ENCODE results near the gene CHRNA7.
"Not testable (repeated sequence)": the region's sequence is repeated elsewhere in the genome, so short reads cannot be mapped to it uniquely, and the experiment has no call there.

The CHRNA7 gene

DNA sequence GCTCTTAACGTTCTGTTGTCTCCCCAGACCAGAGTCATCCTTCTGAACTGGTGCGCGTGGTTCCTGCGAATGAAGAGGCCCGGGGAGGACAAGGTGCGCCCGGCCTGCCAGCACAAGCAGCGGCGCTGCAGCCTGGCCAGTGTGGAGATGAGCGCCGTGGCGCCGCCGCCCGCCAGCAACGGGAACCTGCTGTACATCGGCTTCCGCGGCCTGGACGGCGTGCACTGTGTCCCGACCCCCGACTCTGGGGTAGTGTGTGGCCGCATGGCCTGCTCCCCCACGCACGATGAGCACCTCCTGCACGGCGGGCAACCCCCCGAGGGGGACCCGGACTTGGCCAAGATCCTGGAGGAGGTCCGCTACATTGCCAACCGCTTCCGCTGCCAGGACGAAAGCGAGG lies 137.6 kb downstream of the CHRNA7 start:
- DNase-seq (ENCODE audit: low read depth in 2 of 2), result not testable (repeated sequence)

DNA sequence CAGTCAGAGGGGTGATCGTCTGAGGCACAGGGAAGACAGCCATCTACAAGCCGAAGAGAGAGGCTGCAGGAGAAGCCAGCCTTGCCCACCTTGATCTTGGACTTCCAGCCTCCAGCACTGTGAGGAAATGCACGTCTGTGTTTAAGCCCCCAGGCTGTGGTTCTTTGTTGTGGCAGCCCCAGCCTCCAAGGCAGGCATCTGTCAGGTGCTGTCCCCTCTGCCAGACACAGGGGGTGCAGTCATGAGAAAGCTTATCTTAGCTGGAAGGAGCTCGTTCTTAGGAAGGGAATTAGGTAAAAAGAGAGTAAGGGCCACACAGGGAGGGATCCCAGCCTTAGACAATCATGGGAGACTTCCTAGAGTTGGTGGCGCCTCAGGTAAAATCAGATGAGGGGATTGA lies 150.3 kb downstream of the CHRNA7 start:
- DNase-seq (ENCODE audit: low read depth in 2 of 2), result not testable (repeated sequence)

DNA sequence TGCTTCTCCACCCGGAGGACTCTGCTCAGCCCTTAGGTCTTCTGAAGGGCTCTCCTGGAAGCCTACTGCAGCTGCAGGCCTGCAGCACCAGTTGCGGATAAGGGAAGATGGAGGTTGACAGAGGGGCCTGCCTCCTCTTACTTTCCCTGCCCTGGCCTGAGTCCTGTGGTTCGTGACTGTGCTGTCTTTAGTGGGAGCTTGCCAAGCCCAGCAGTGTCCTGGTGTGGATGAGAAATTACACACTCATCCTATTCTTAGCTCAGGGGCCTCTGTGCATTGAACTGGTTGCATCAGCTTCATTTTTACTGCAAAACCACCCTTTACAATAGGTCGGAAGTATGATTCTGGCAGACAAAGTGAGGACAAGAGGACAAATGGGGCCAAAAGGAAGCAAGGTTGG lies 163.5 kb downstream of the CHRNA7 start:
- not testable (repeated sequence) for DNase-seq (ENCODE audit: low read depth in 2 of 2)

DNA sequence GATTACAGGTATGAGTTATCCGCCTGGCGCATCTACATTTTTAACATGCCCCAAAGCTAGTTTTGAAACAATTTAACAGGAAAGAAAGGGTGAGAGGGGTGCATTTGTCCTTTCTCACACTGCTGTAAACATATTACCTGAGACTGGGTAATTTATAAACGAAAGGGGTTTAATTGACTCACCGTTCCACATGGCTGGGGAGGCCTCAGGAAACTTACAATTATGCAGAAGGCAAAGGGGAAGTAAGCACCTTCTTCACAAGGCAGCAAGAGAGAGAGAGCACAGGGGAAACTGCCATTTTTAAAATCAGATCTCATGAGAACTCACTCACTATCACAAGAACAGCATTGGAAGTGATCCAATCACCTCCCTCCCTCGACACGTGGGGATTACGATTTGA lies 165.9 kb downstream of the CHRNA7 start:
- not testable (repeated sequence) for DNase-seq (ENCODE audit: low read depth in 2 of 2)

DNA sequence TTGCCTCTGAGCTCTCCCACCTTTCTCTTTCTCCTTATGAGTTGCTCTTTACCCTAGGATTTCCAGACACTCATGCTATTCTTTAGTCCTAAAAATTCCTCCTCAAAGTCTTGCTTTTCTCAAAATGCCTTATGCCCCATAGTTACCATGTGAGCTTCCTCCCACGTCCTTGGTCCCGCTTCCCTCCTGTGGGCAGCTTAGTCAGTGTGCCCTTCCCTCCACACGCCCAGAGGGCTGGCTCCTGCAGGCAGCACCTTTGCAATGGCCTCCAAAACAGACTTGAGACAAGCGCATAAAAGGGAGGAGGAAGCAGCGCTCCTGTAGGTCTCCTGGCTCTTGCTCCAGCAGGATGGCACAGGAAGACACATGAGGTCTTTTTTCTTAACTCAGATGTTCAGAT lies 168.6 kb downstream of the CHRNA7 start:
- DNase-seq (ENCODE audit: low read depth in 2 of 2), result not testable (repeated sequence)

DNA sequence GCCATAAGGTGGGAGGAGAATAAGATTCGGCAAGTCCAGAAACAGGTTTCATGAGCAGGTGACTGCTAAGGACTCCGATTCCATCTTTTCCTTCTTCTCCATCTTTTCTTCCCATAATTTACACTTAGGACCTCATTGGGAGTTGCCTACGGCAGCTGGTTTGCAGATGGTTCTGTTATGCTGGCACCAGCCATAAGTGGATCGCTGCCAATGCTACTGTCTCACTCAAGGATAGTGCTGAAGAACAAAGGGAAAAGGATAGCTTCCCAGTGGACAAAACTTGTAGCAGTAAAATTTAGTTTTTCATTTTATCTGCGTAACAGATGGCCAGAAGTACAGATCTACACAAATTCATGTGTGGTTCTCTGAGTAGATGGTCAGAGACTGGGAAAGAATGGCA lies 178.8 kb downstream of the CHRNA7 start:
- DNase-seq (ENCODE audit: low read depth in 2 of 2), result not testable (repeated sequence)

DNA sequence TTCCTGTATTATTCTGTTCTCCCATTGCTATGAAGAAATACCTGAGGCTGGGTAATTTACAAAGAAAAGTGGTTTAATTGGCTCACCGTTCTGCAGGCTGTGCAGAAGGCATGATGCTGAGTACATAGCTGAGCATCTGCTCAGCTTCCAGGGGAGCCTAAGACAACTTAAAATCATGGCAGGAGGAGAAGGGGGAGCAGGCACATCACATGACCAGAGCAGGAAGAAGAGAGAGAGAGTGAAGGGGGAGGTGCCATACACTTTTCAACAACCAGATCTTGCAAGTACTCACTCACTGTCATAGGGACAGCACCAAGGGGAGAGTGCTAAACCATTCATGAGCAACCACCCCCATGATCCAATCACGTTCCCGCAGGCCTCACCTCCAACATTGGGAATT lies 188.4 kb downstream of the CHRNA7 start:
- no peak for DNase-seq (ENCODE audit: low read depth in 2 of 2)
